Activated CD8-positive, alpha-beta T cell treated with anti-CD3 and anti-CD28 coated beads for 36 hours (primary cell): ENCODE results near the gene NKD1. TPM values are rescaled to one million over a fixed set of nuclear protein-coding genes. Genes with fewer than 3 reads are reported as not detected.

ENCODE experiments used
- ATAC-seq: fragments of 200-7000 bp; cut with Tn5 transposase; one replicate; pipeline ENCODE4 v1.10.0; 2021; ENCODE audit warnings: mild to moderate bottlenecking, moderate library complexity
- CTCF ChIA-PET: fragments of 350-600 bp; sonication (Branson Sonifier 250); formaldehyde crosslinking; loops from one replicate; lab custom pipeline; 2021; ENCODE audit warnings: antibody characterized with exemption; lab: Charles Lee
- POLR2A ChIA-PET: fragments of 350-600 bp; sonication (Branson Sonifier 250); formaldehyde crosslinking; loops from one replicate; lab custom pipeline; 2021; ENCODE audit warnings: antibody characterized with exemption; lab: Charles Lee
- DNase-seq: peaks from one replicate; pipeline ENCODE4 v3.0.0-alpha.2; 2020
- H3K27ac Mint-ChIP-seq: one replicate; pipeline ENCODE4 v1.8.0; 2021; ENCODE audit warnings: mild to moderate bottlenecking, mixed read lengths
- H3K27me3 Mint-ChIP-seq: one replicate; pipeline ENCODE4 v1.8.0; 2021; ENCODE audit warnings: mixed read lengths
- H3K36me3 Mint-ChIP-seq: one replicate; pipeline ENCODE4 v1.8.0; 2021; ENCODE audit warnings: low read depth, mixed read lengths
- H3K4me1 Mint-ChIP-seq: one replicate; pipeline ENCODE4 v1.8.0; 2021; ENCODE audit warnings: low read depth, mixed read lengths
- H3K4me3 Mint-ChIP-seq: one replicate; pipeline ENCODE4 v1.8.0; 2021; ENCODE audit warnings: mild to moderate bottlenecking, moderate library complexity, mixed read lengths
- H3K9me3 Mint-ChIP-seq: one replicate; pipeline ENCODE4 v1.8.0; 2021; ENCODE audit warnings: mixed read lengths
- CTCF ChIP-seq: fragments of 200-600 bp; IDR thresholded peaks from one replicate; pipeline ENCODE4 v1.8.0; 2022; ENCODE audit warnings: antibody characterized with exemption, mild to moderate bottlenecking
- intact Hi-C: fragments of 100-400 bp; cut with micrococcal nuclease; formaldehyde crosslinking; loops from one replicate; pipeline ENCODE4 v1.10.0; 2022
- total RNA-seq, 2 experiments: library from RNA; stranded (reverse); gene quantifications; one replicate each; pipeline ENCODE4 v1.2.3, GENCODE V29; 2021

The NKD1 gene
- total RNA-seq, 2 experiments from 2014 or later, result 1.9 to 3.6 TPM

- Mint-ChIP-seq H3K9me3 (peaks cover 5% of the 10 kb centered on the region), H3K27ac (no peak overlapping the region), H3K4me1 (peaks cover 10% of the 10 kb centered on the region), H3K4me3 (no peak overlapping the region), H3K36me3 (peaks cover 8% of the 10 kb centered on the region), H3K27me3 (no peaks in the 10 kb centered on the region)
- TF ChIP-seq CTCF, result no peak
- no peak for DNase-seq
- ChIA-PET CTCF (no interaction called here), POLR2A (no interaction called here)
- no peak for ATAC-seq
- intact Hi-C loops, result no loop called here
These were observed 14.5 kb downstream of the NKD1 start for GRCh38 chr16:50562657-50563056.

- CTCF ChIA-PET, result no interaction called here
These were observed 15.8 kb downstream of the NKD1 start for GRCh38 chr16:50563989-50564388.

GRCh38 chr16:50565428-50565827, 17.2 kb downstream of the NKD1 start:
- ChIA-PET POLR2A (no interaction called here), CTCF (interaction anchor here (0.9 to 3.0 kb wide), 3 partner anchors 13 to 240 kb away, joined by 3 to 11 read pairs (median 4); no protein-coding TSS in a partner anchor)
- intact Hi-C loops, result no loop called here
- no peak overlapping the region for H3K4me3 Mint-ChIP-seq
- H3K36me3 Mint-ChIP-seq, result peaks cover 8% of the 10 kb centered on the region
- no peaks in the 10 kb centered on the region for H3K27me3 Mint-ChIP-seq
- peaks cover 18% of the 10 kb centered on the region for H3K4me1 Mint-ChIP-seq
- ATAC-seq, result no peak
- no peak for TF ChIP-seq CTCF
- peaks cover 5% of the 10 kb centered on the region for H3K9me3 Mint-ChIP-seq
- no peak for DNase-seq
- no peak overlapping the region for H3K27ac Mint-ChIP-seq

More at GRCh38 chr16:50563989-50564388, 15.8 kb downstream of the NKD1 start:
- no peak for TF ChIP-seq CTCF
- no peaks in the 10 kb centered on the region for H3K27me3 Mint-ChIP-seq
- intact Hi-C loops, result no loop called here
- DNase-seq, result peak; percentile 29
- peak overlapping the region; percentile 30 for H3K27ac Mint-ChIP-seq
- peak; percentile 58 for ATAC-seq
- POLR2A ChIA-PET, result no interaction called here
- H3K36me3 Mint-ChIP-seq, result peaks cover 8% of the 10 kb centered on the region
- peaks cover 5% of the 10 kb centered on the region for H3K9me3 Mint-ChIP-seq
- H3K4me1 Mint-ChIP-seq, result peaks cover 18% of the 10 kb centered on the region
- H3K4me3 Mint-ChIP-seq, result no peak overlapping the region

GRCh38 chr16:50566014-50566962, 18.1 kb downstream of the NKD1 start:
- Mint-ChIP-seq H3K27me3 (no peaks in the 10 kb centered on the region), H3K9me3 (peaks cover 5% of the 10 kb centered on the region), H3K27ac (no peak overlapping the region), H3K4me1 (peaks cover 18% of the 10 kb centered on the region), H3K4me3 (no peak overlapping the region), H3K36me3 (peaks cover 4% of the 10 kb centered on the region)
- intact Hi-C loops, result no loop called here
- no peak for TF ChIP-seq CTCF
- no peak for ATAC-seq
- ChIA-PET POLR2A (no interaction called here), CTCF (interaction anchor here (0.9 to 3.0 kb wide), 3 partner anchors 12 to 240 kb away, joined by 3 to 11 read pairs (median 4); no protein-coding TSS in a partner anchor)
- DNase-seq, result no peak

GRCh38 chr16:50567651-50568050, 19.5 kb downstream of the NKD1 start:
- no peak for TF ChIP-seq CTCF
- Mint-ChIP-seq H3K27ac (no peak overlapping the region), H3K4me1 (peaks cover 18% of the 10 kb centered on the region), H3K36me3 (no peaks in the 10 kb centered on the region), H3K27me3 (no peaks in the 10 kb centered on the region), H3K4me3 (no peak overlapping the region), H3K9me3 (no peaks in the 10 kb centered on the region)
- intact Hi-C loops, result no loop called here
- ATAC-seq (no peak), DNase-seq (no peak)
- CTCF ChIA-PET, result interaction anchor here (3.0 kb wide), 1 partner anchor 98 kb away, joined by 11 read pairs; no protein-coding TSS in a partner anchor
- POLR2A ChIA-PET, result no interaction called here
